ENCODE results near the gene UBB.

GRCh38 chr17:16383772-16384287 is 2.9 kb downstream of the UBB start:
- no peak for TF ChIP-seq CTCF (IDR thresholded peaks at IDR 0.05 in 2 of 3, conservative IDR thresholded peaks at IDR 0.05 in 1 of 3; ENCODE audit: borderline replicate concordance in 1 of 3, insufficient read depth in 1 of 3, low read depth in 2 of 3, low read length in 2 of 3)
- no peak for TF ChIP-seq RAD21 (IDR thresholded peaks at IDR 0.05; ENCODE audit: low read depth)
- TF ChIP-seq, protein P1, sequence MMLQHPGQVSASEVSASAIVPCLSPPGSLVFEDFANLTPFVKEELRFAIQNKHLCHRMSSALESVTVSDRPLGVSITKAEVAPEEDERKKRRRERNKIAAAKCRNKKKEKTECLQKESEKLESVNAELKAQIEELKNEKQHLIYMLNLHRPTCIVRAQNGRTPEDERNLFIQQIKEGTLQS (IDR thresholded peaks at IDR 0.05), result no peak
- TF ChIP-seq, protein P2, sequence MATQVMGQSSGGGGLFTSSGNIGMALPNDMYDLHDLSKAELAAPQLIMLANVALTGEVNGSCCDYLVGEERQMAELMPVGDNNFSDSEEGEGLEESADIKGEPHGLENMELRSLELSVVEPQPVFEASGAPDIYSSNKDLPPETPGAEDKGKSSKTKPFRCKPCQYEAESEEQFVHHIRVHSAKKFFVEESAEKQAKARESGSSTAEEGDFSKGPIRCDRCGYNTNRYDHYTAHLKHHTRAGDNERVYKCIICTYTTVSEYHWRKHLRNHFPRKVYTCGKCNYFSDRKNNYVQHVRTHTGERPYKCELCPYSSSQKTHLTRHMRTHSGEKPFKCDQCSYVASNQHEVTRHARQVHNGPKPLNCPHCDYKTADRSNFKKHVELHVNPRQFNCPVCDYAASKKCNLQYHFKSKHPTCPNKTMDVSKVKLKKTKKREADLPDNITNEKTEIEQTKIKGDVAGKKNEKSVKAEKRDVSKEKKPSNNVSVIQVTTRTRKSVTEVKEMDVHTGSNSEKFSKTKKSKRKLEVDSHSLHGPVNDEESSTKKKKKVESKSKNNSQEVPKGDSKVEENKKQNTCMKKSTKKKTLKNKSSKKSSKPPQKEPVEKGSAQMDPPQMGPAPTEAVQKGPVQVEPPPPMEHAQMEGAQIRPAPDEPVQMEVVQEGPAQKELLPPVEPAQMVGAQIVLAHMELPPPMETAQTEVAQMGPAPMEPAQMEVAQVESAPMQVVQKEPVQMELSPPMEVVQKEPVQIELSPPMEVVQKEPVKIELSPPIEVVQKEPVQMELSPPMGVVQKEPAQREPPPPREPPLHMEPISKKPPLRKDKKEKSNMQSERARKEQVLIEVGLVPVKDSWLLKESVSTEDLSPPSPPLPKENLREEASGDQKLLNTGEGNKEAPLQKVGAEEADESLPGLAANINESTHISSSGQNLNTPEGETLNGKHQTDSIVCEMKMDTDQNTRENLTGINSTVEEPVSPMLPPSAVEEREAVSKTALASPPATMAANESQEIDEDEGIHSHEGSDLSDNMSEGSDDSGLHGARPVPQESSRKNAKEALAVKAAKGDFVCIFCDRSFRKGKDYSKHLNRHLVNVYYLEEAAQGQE (IDR thresholded peaks at IDR 0.05; ENCODE audit: low read depth), result no peak
- TF ChIP-seq POLR2A (IDR thresholded peaks at IDR 0.05; ENCODE audit: borderline replicate concordance, extremely low read depth, insufficient read depth, insufficient read length), result no peak
- no peak for TF ChIP-seq EZH2 (IDR thresholded peaks at IDR 0.05)
- TF ChIP-seq POLR2AphosphoS5 (IDR thresholded peaks at IDR 0.05; ENCODE audit: low read depth, low read length), result peak; percentile 1; the same call in 1 of the 2 replicates
- TF ChIP-seq, protein P3, sequence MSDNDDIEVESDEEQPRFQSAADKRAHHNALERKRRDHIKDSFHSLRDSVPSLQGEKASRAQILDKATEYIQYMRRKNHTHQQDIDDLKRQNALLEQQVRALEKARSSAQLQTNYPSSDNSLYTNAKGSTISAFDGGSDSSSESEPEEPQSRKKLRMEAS (IDR thresholded peaks at IDR 0.05), result no peak
- no peak for TF ChIP-seq EGR1 (IDR thresholded peaks at IDR 0.05; ENCODE audit: low read depth)
